Heart left ventricle (tissue), 16 donors: ENCODE data around the gene ITGA2. TPM values are rescaled to one million over a fixed set of nuclear protein-coding genes. Genes with fewer than 3 reads are reported as not detected.

ENCODE experiments used
- ATAC-seq, 4 donors: fragments of 200-7000 bp; cut with Tn5 transposase; one replicate each; pipeline ENCODE4 v1.9.1; 2020 to 2022; ENCODE audit warnings: moderate library complexity in 4 of 4, mild to moderate bottlenecking in 3 of 4, moderate number of reproducible peaks in 1 of 4
- DNase-seq, 5 donors: peaks; one replicate each; pipeline ENCODE4 v3.0.0-alpha.2; 2020
- H3K27ac ChIP-seq, 12 donors: fragments of 200-600 bp; sonication (generic) in 4 of 12; one replicate each; pipeline versions ENCODE4 v1.5.0 to v1.8.0; 2016 to 2022; ENCODE audit warnings: mild to moderate bottlenecking in 2 of 12
- H3K27me3 ChIP-seq, 9 donors: fragments of 200-600 bp; sonication (generic) in 2 of 9; one replicate each; pipeline versions ENCODE4 v1.5.1 to v1.8.0; 2016 to 2022; ENCODE audit warnings: mild to moderate bottlenecking in 3 of 9
- H3K36me3 ChIP-seq, 9 donors: fragments of 200-600 bp; sonication (generic) in 2 of 9; one replicate each; pipeline versions ENCODE4 v1.5.0 to v1.8.0; 2018 to 2022; ENCODE audit warnings: mild to moderate bottlenecking in 2 of 9
- H3K4me1 ChIP-seq, 12 donors: fragments of 200-600 bp; sonication (generic) in 4 of 12; one replicate each; pipeline versions ENCODE4 v1.5.0 to v1.8.0; 2016 to 2022; ENCODE audit warnings: mild to moderate bottlenecking in 3 of 12
- H3K4me3 ChIP-seq, 12 donors: fragments of 200-600 bp; sonication (generic) in 4 of 12; one replicate each; pipeline versions ENCODE4 v1.5.0 to v1.8.0; 2017 to 2022; ENCODE audit warnings: mild to moderate bottlenecking in 9 of 12, moderate library complexity in 4 of 12
- H3K9me3 ChIP-seq, 12 donors: fragments of 200-600 bp; sonication (generic) in 4 of 12; one replicate each; pipeline versions ENCODE4 v1.5.0 to v1.8.0; 2016 to 2022; ENCODE audit warnings: mild to moderate bottlenecking in 1 of 12
- CTCF ChIP-seq, 12 donors: fragments of 200-600 bp; sonication (generic) in 4 of 12; IDR thresholded peaks; one replicate each; pipeline versions ENCODE4 v1.5.0 to v1.8.0; 2018 to 2022; ENCODE audit warnings: antibody characterized with exemption in 12 of 12, mild to moderate bottlenecking in 5 of 12
- POLR2A ChIP-seq, 2 donors: fragments of 450-650 bp; IDR thresholded peaks; one replicate each; pipeline ENCODE4 v1.6.1; 2017; ENCODE audit warnings: antibody characterized with exemption in 2 of 2, mild to moderate bottlenecking in 2 of 2, moderate library complexity in 2 of 2
- WGBS, 4 donors: extraction: QIAGEN DNeasy Blood & Tissue Kit in 2 of 4; methylation state at CpG; one replicate each; pipeline versions ENCODE4 v1.1.5 to v1.1.7; 2013 to 2018; 5-methylcytosine and 5-hydroxymethylcytosine counted together
- intact Hi-C, 10 donors: fragments of 100-400 bp; cut with DNase I; formaldehyde crosslinking; loops; one replicate each; pipeline versions ENCODE4 v1.11.1 to v1.14.2; 2022
- polyA plus RNA-seq, 2 donors: library from polyadenylated mRNA; stranded (reverse); fragments of 200-250 nt; gene quantifications; one replicate each; pipeline ENCODE4 v1.2.3, GENCODE V29; 2013
- total RNA-seq, 9 donors: library from RNA; depleted of rRNA in 2 of 9; stranded (reverse); fragments of >200 nt in 2 of 9; fragmentation: NEBNext Ultra II Directional in 3 of 9; extraction: Animal tissue kit (Norgen Biotek cat#: 25700) in 3 of 9; gene quantifications; one replicate each; pipeline versions ENCODE4 v1.1.0 to v1.2.4, GENCODE V29; 2016 to 2023
- donor health status: ischemic (EF 13 %, LVEDD 7.1; RV severe dilation, severe dysfunction).
- donor health status: healthy with polysubstance abuse.
- donor health status: DM: no; HTN: yes; CAD: no.
- donor health status: DM: no; HTN: no; CAD: no.
- donor health status: ischemic (EF 25% LVEDD 6.9; RV normal size, moderate dysfunction).
- donor health status: ischemic (EF 25% LVEDD 5.7; RV mildly dilated, moderate dysfunction).
- donor health status: healthy.
- donor health status: DM: yes; HTN: yes; CAD: no.
- donor health status: ischemic (EF 35%, LVEDD 5.7; RV mildly dilated, moderate dysfunction).
- donor health status: nonischemic (EF 11% LVEDD 7.7; RV severe dilation, severe dysfunction).
- donor health status: DM: yes; HTN: yes; CAD: no.
- donor health status: PGD.
- donor health status: ischemic (EF 29% LVEDD 5.4; RV normal size, mild dysfunction).
- donor health status: nonischemic (EF 23%, LVEDD 6.1; RV moderate dilation, normal function).

The ITGA2 gene
- total and polyA plus RNA-seq, 11 donors, result 0.23 to 10.7 (median 1.00) TPM

GRCh38 chr5:52947208-52947607 is 41.9 kb upstream of the ITGA2 start:
- peaks cover 0 to 67% (median 4%) of the 10 kb centered on the region in 9 donors for H3K36me3 ChIP-seq
- intact Hi-C loops, result loop anchor here in 1 of 10 donors (5.0 kb wide), 1 partner anchor 1275 kb away; no protein-coding TSS in a partner anchor
- no peak for DNase-seq
- peaks cover 0 to 29% (median 6%) of the 10 kb centered on the region in 12 donors for H3K4me1 ChIP-seq
- H3K4me3 ChIP-seq, result no peak overlapping the region
- no peak for ATAC-seq
- no peaks in the 10 kb centered on the region for H3K9me3 ChIP-seq
- H3K27me3 ChIP-seq, result no peaks in the 10 kb centered on the region
- H3K27ac ChIP-seq, result peak overlapping the region in 1 of 12 donors; percentile 60
- WGBS, 4 donors, result 57 to 67% (median 61%) methylated on average over 4 of the region's 4 CpGs
- no peak for TF ChIP-seq CTCF (IDR thresholded peaks at IDR 0.05)
- TF ChIP-seq POLR2A (IDR thresholded peaks at IDR 0.05), result no peak

GRCh38 chr5:52947851-52948250 is 41.3 kb upstream of the ITGA2 start:
- Histone ChIP-seq H3K27me3 (no peaks in the 10 kb centered on the region), H3K4me3 (no peak overlapping the region), H3K27ac (peak overlapping the region in 1 of 12 donors; percentile 60), H3K36me3 (peaks cover 0 to 73% (median 7%) of the 10 kb centered on the region in 9 donors), H3K9me3 (no peaks in the 10 kb centered on the region), H3K4me1 (peaks cover 0 to 29% (median 6%) of the 10 kb centered on the region in 12 donors)
- DNase-seq, result no peak
- intact Hi-C loops, result loop anchor here in 8 of 10 donors (1.0 to 5.0 kb wide), 3 partner anchors 148 to 1274 kb away; no protein-coding TSS in a partner anchor
- no peak for ATAC-seq
- no peak for TF ChIP-seq POLR2A (IDR thresholded peaks at IDR 0.05)
- TF ChIP-seq CTCF (IDR thresholded peaks at IDR 0.05), result no peak

GRCh38 chr5:52948418-52949076 is 40.6 kb upstream of the ITGA2 start:
- Histone ChIP-seq H3K27me3 (no peaks in the 10 kb centered on the region), H3K4me3 (no peak overlapping the region), H3K4me1 (peaks cover 0 to 29% (median 6%) of the 10 kb centered on the region in 12 donors), H3K36me3 (peaks cover 0 to 80% (median 14%) of the 10 kb centered on the region in 9 donors), H3K27ac (peak overlapping the region in 3 of 12 donors; percentile 19 to 60 (median 38)), H3K9me3 (no peaks in the 10 kb centered on the region)
- 29 to 51% (median 47%) methylated on average over 1 of the region's 1 CpG for whole genome bisulfite sequencing, 4 donors
- TF ChIP-seq CTCF (IDR thresholded peaks at IDR 0.05) (peak; percentile 59 to 79 (median 76)), POLR2A (IDR thresholded peaks at IDR 0.05) (no peak)
- DNase-seq (peak in 4 of 5 donors; percentile 27 to 47 (median 36)), ATAC-seq (peak; percentile 67 to 96 (median 90))
- intact Hi-C loops, result loop anchor here in 8 of 10 donors (1.0 to 5.0 kb wide), 3 partner anchors 148 to 1274 kb away; no protein-coding TSS in a partner anchor

GRCh38 chr5:52950686-52951085 is 38.5 kb upstream of the ITGA2 start:
- H3K9me3 ChIP-seq, result no peaks in the 10 kb centered on the region
- TF ChIP-seq CTCF (IDR thresholded peaks at IDR 0.05) (no peak), POLR2A (IDR thresholded peaks at IDR 0.05) (no peak)
- intact Hi-C loops, result loop anchor here in 3 of 10 donors (1.0 to 5.0 kb wide), 4 partner anchors 42 to 148 kb away; no protein-coding TSS in a partner anchor
- ATAC-seq, result no peak
- peaks cover 0 to 95% (median 18%) of the 10 kb centered on the region in 9 donors for H3K36me3 ChIP-seq
- WGBS, 4 donors, result 79 to 83% (median 82%) methylated on average over 3 of the region's 3 CpGs
- no peak for DNase-seq
- peaks cover 0 to 17% (median 3%) of the 10 kb centered on the region in 12 donors for H3K4me1 ChIP-seq
- H3K27me3 ChIP-seq, result no peaks in the 10 kb centered on the region
- no peak overlapping the region for H3K4me3 ChIP-seq
- H3K27ac ChIP-seq, result peak overlapping the region in 1 of 12 donors; percentile 60
